VCaP (cell line): ENCODE data around the gene FAM186B.
"Not testable (repeated sequence)": the region's sequence is repeated elsewhere in the genome, so short reads cannot be mapped to it uniquely, and the experiment has no call there.

Experiments
- H3K27ac ChIP-seq: fragments of 450-650 bp; 2 replicates; pipeline ENCODE4 v1.5.1; 2017
- CTCF ChIP-seq: fragments of 450-650 bp; conservative IDR thresholded peaks from 2 replicates; pipeline ENCODE4 v1.5.1; 2017; ENCODE audit warnings: mild to moderate bottlenecking, moderate library complexity

The FAM186B gene

GRCh38 chr12:49605539-49605938 is at the start of gene FAM186B:
Gene FAM186B, minus strand, starts transcription at chr12:49605639. Its CDS starts 162 bp downstream, at chr12:49605477.
- H3K27ac ChIP-seq: not testable (repeated sequence)

- TF ChIP-seq CTCF: no peak
- no peak overlapping the region for H3K27ac ChIP-seq
Measured at GRCh38 chr12:49654715-49655114, 49.3 kb upstream of the FAM186B start.

- H3K27ac ChIP-seq: no peak overlapping the region
- no peak for TF ChIP-seq CTCF
Measured at GRCh38 chr12:49652921-49653520, 47.6 kb upstream of the FAM186B start.

GRCh38 chr12:49651855-49652254 is 46.4 kb upstream of the FAM186B start:
- no peak for TF ChIP-seq CTCF
- no peak overlapping the region for H3K27ac ChIP-seq

GRCh38 chr12:49649892-49650291 is 44.5 kb upstream of the FAM186B start:
- no peak for TF ChIP-seq CTCF
- H3K27ac ChIP-seq: no peak overlapping the region

GRCh38 chr12:49649445-49649844 is 44.0 kb upstream of the FAM186B start:
- TF ChIP-seq CTCF: no peak
- H3K27ac ChIP-seq: no peak overlapping the region

GRCh38 chr12:49648712-49649003 is 43.2 kb upstream of the FAM186B start:
- TF ChIP-seq CTCF: no peak
- no peak overlapping the region for H3K27ac ChIP-seq

GRCh38 chr12:49647827-49648711 is 42.6 kb upstream of the FAM186B start:
- TF ChIP-seq CTCF: no peak
- H3K27ac ChIP-seq: no peak overlapping the region
